Measurements from ENCODE around the gene ARMC9. TPM values are rescaled to one million over a fixed set of nuclear protein-coding genes. Genes with fewer than 3 reads are reported as not detected.

The ARMC9 gene
- polyA plus RNA-seq, 3 donors from 2014 or later, result 0.94 to 1.1 TPM; not detected in 1

- H3K27me3 Mint-ChIP-seq (ENCODE audit: low read depth in 3 of 3), result peaks cover 4 to 9% (median 9%) of the 10 kb centered on the region in 3 donors
- peaks cover 27 to 28% of the 10 kb centered on the region in 2 donors for H3K4me1 Mint-ChIP-seq
- peaks cover 0 to 13% (median 5%) of the 10 kb centered on the region in 6 donors for H3K9me3 Mint-ChIP-seq
- H3K36me3 Mint-ChIP-seq, result peaks cover 3 to 5% (median 3%) of the 10 kb centered on the region in 3 donors
- no peak for DNase-seq
- no peak overlapping the region for H3K4me3 Mint-ChIP-seq
- peak overlapping the region in 1 of 6 donors; percentile 30 for H3K27ac Mint-ChIP-seq
These were observed 211.3 kb downstream of the ARMC9 start for GRCh38 chr2:231409776-231410175.

GRCh38 chr2:231410293-231411004, 212.0 kb downstream of the ARMC9 start:
- Mint-ChIP-seq H3K27ac (peak overlapping the region in 2 of 6 donors; percentile 31 to 69), H3K36me3 (peaks cover 3 to 5% (median 3%) of the 10 kb centered on the region in 3 donors), H3K27me3 (ENCODE audit: low read depth in 3 of 3) (peaks cover 4 to 9% (median 6%) of the 10 kb centered on the region in 3 donors), H3K4me1 (peaks cover 23% of the 10 kb centered on the region in 2 donors), H3K9me3 (peaks cover 0 to 13% (median 5%) of the 10 kb centered on the region in 6 donors), H3K4me3 (no peak overlapping the region)
- no peak for DNase-seq

- H3K27me3 Mint-ChIP-seq (ENCODE audit: low read depth in 3 of 3), result peaks cover 4 to 9% (median 6%) of the 10 kb centered on the region in 3 donors
- H3K27ac Mint-ChIP-seq, result peak overlapping the region in 3 of 6 donors; percentile 23 to 80 (median 76)
- peaks cover 3 to 5% (median 3%) of the 10 kb centered on the region in 3 donors for H3K36me3 Mint-ChIP-seq
- DNase-seq, result no peak
- H3K4me3 Mint-ChIP-seq, result peak overlapping the region; percentile 63 to 83 (median 76)
- peaks cover 0 to 13% (median 5%) of the 10 kb centered on the region in 6 donors for H3K9me3 Mint-ChIP-seq
- peaks cover 15% of the 10 kb centered on the region in 2 donors for H3K4me1 Mint-ChIP-seq
These were observed 212.8 kb downstream of the ARMC9 start for GRCh38 chr2:231411237-231411636.

GRCh38 chr2:231411831-231412617, 213.6 kb downstream of the ARMC9 start:
- Mint-ChIP-seq H3K4me3 (peak overlapping the region; percentile 63 to 83 (median 76)), H3K36me3 (peaks cover 3 to 5% (median 3%) of the 10 kb centered on the region in 3 donors), H3K27me3 (ENCODE audit: low read depth in 3 of 3) (peaks cover 4 to 9% (median 6%) of the 10 kb centered on the region in 3 donors), H3K4me1 (peaks cover 7 to 9% of the 10 kb centered on the region in 2 donors), H3K27ac (peak overlapping the region in 4 of 6 donors; percentile 23 to 80 (median 70)), H3K9me3 (peaks cover 0 to 13% (median 5%) of the 10 kb centered on the region in 6 donors)
- peak; percentile 78 to 85 (median 78) for DNase-seq

- peaks cover 6 to 8% of the 10 kb centered on the region in 2 donors for H3K4me1 Mint-ChIP-seq
- H3K27me3 Mint-ChIP-seq (ENCODE audit: low read depth in 3 of 3), result peaks cover 4 to 9% (median 6%) of the 10 kb centered on the region in 3 donors
- no peak for DNase-seq
- H3K27ac Mint-ChIP-seq, result peak overlapping the region in 2 of 6 donors; percentile 45 to 64
- peaks cover 0 to 13% (median 5%) of the 10 kb centered on the region in 6 donors for H3K9me3 Mint-ChIP-seq
- H3K4me3 Mint-ChIP-seq, result peak overlapping the region; percentile 18 to 71 (median 62)
- H3K36me3 Mint-ChIP-seq, result peaks cover 3 to 5% (median 3%) of the 10 kb centered on the region in 3 donors
These were observed 214.2 kb downstream of the ARMC9 start for GRCh38 chr2:231412618-231412963.

- no peak overlapping the region for H3K4me3 Mint-ChIP-seq
- H3K36me3 Mint-ChIP-seq, result peaks cover 3 to 5% (median 3%) of the 10 kb centered on the region in 3 donors
- H3K4me1 Mint-ChIP-seq, result peaks cover 6 to 8% of the 10 kb centered on the region in 2 donors
- peaks cover 4 to 11% (median 6%) of the 10 kb centered on the region in 3 donors for H3K27me3 Mint-ChIP-seq (ENCODE audit: low read depth in 3 of 3)
- peaks cover 0 to 13% (median 5%) of the 10 kb centered on the region in 6 donors for H3K9me3 Mint-ChIP-seq
- DNase-seq, result no peak
- H3K27ac Mint-ChIP-seq, result no peak overlapping the region
These were observed 215.0 kb downstream of the ARMC9 start for GRCh38 chr2:231413456-231413855.

GRCh38 chr2:231413921-231414476, 215.6 kb downstream of the ARMC9 start:
- Mint-ChIP-seq H3K4me3 (no peak overlapping the region), H3K9me3 (peaks cover 0 to 13% (median 5%) of the 10 kb centered on the region in 6 donors), H3K36me3 (peaks cover 3 to 5% (median 3%) of the 10 kb centered on the region in 3 donors), H3K4me1 (peaks cover 6 to 8% of the 10 kb centered on the region in 2 donors), H3K27ac (peak overlapping the region in 2 of 6 donors; percentile 17 to 26), H3K27me3 (ENCODE audit: low read depth in 3 of 3) (peaks cover 4 to 11% (median 6%) of the 10 kb centered on the region in 3 donors)
- no peak for DNase-seq

GRCh38 chr2:231415029-231415428, 216.6 kb downstream of the ARMC9 start:
- no peak for DNase-seq
- H3K27me3 Mint-ChIP-seq (ENCODE audit: low read depth in 3 of 3), result peaks cover 4 to 7% (median 6%) of the 10 kb centered on the region in 3 donors

GRCh38 chr2:231418820-231419640, 220.6 kb downstream of the ARMC9 start:
- peaks cover 0 to 1% (median 0%) of the 10 kb centered on the region in 3 donors for H3K27me3 Mint-ChIP-seq (ENCODE audit: low read depth in 3 of 3)
- no peak for DNase-seq
- peak overlapping the region in 4 of 6 donors; percentile 37 to 67 (median 58) for H3K27ac Mint-ChIP-seq
- no peaks in the 10 kb centered on the region for H3K36me3 Mint-ChIP-seq
- no peaks in the 10 kb centered on the region for H3K9me3 Mint-ChIP-seq
- peaks cover 7 to 8% of the 10 kb centered on the region in 2 donors for H3K4me1 Mint-ChIP-seq
- H3K4me3 Mint-ChIP-seq, result no peak overlapping the region

More at GRCh38 chr2:231415029-231415428, 216.6 kb downstream of the ARMC9 start:
- no peak overlapping the region for H3K4me3 Mint-ChIP-seq
- H3K27ac Mint-ChIP-seq, result peak overlapping the region in 1 of 6 donors; percentile 30
- H3K9me3 Mint-ChIP-seq, result peaks cover 0 to 13% (median 5%) of the 10 kb centered on the region in 6 donors
- peaks cover 3 to 5% (median 3%) of the 10 kb centered on the region in 3 donors for H3K36me3 Mint-ChIP-seq
- peaks cover 6 to 8% of the 10 kb centered on the region in 2 donors for H3K4me1 Mint-ChIP-seq

- Mint-ChIP-seq H3K27me3 (ENCODE audit: low read depth in 3 of 3) (peaks cover 0 to 10% (median 9%) of the 10 kb centered on the region in 3 donors), H3K4me3 (no peak overlapping the region), H3K9me3 (no peaks in the 10 kb centered on the region), H3K4me1 (peaks cover 21 to 23% of the 10 kb centered on the region in 2 donors), H3K27ac (peak overlapping the region in 5 of 6 donors; percentile 74 to 100 (median 85)), H3K36me3 (no peaks in the 10 kb centered on the region)
- no peak for DNase-seq
These were observed 222.7 kb downstream of the ARMC9 start for GRCh38 chr2:231421051-231421580.

GRCh38 chr2:231422056-231422455, 223.6 kb downstream of the ARMC9 start:
- Mint-ChIP-seq H3K4me3 (peak overlapping the region in 1 of 5 donors; percentile 7), H3K27me3 (ENCODE audit: low read depth in 3 of 3) (peaks cover 4 to 19% (median 18%) of the 10 kb centered on the region in 3 donors), H3K27ac (peak overlapping the region; percentile 82 to 100 (median 86)), H3K4me1 (peaks cover 31 to 33% of the 10 kb centered on the region in 2 donors), H3K36me3 (no peaks in the 10 kb centered on the region), H3K9me3 (no peaks in the 10 kb centered on the region)
- peak in 1 of 3 donors; percentile 44 for DNase-seq

GRCh38 chr2:231423176-231423575, 224.7 kb downstream of the ARMC9 start:
- Mint-ChIP-seq H3K36me3 (no peaks in the 10 kb centered on the region), H3K4me3 (no peak overlapping the region), H3K4me1 (peaks cover 34 to 43% of the 10 kb centered on the region in 2 donors), H3K9me3 (no peaks in the 10 kb centered on the region), H3K27me3 (ENCODE audit: low read depth in 3 of 3) (peaks cover 6 to 26% (median 17%) of the 10 kb centered on the region in 3 donors), H3K27ac (peak overlapping the region; percentile 49 to 100 (median 70))
- no peak for DNase-seq

All from immature natural killer cell (primary cell).